Ureter (tissue), 1 donor: Measurements from ENCODE around the gene NDUFA11. TPM values are rescaled to one million over a fixed set of nuclear protein-coding genes. Genes with fewer than 3 reads are reported as not detected.
"Not testable (repeated sequence)": the region's sequence is repeated elsewhere in the genome, so short reads cannot be mapped to it uniquely, and the experiment has no call there.

Experiments used
- DNase-seq: peaks from one replicate; pipeline ENCODE4 v3.0.0-alpha.2; 2020; ENCODE audit warnings: low spot score
- total RNA-seq: library from RNA; stranded (reverse); gene quantifications from one replicate; pipeline ENCODE4 v1.2.4, GENCODE V29; 2023
- donor health status: DM: yes; HTN: yes; CAD: no.

Gene NDUFA11
- total RNA-seq, 1 donor from 2014 or later: 177 TPM

GRCh38 chr19:5857203-5858081 lies 46.1 kb downstream of the NDUFA11 start:
- DNase-seq: no peak

- not testable (repeated sequence) for DNase-seq
Observed at GRCh38 chr19:5855151-5855550, 48.4 kb downstream of the NDUFA11 start.

GRCh38 chr19:5854121-5854520 lies 49.5 kb downstream of the NDUFA11 start:
- not testable (repeated sequence) for DNase-seq

DNA sequence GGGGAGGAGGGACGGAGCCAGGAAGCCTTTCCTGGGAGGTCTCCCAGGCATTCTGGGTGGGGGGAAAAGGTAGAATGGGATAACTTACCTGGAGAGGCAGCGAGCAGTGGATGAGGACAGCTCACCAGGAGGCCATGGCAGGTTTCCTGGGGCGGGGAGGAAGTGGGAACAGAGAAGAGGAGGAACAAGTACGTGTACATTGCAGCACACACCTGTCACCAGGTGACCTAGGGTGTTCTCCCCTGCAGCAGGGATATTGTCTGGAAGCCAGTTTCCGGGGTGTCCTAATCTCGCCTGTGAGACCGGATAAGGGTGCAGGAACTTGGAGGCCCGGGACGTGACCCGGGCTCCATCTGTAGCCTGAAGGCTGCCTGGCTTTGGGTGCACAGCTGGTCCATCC lies 52.3 kb downstream of the NDUFA11 start, which contains the start of gene FUT3:
FUT3 (minus strand) TSS at position 148 of the 400 bp plus-strand sequence.
- peak; percentile 63 for DNase-seq

GRCh38 chr19:5850743-5851293 lies 52.8 kb downstream of the NDUFA11 start:
- DNase-seq: peak; percentile 60

DNA sequence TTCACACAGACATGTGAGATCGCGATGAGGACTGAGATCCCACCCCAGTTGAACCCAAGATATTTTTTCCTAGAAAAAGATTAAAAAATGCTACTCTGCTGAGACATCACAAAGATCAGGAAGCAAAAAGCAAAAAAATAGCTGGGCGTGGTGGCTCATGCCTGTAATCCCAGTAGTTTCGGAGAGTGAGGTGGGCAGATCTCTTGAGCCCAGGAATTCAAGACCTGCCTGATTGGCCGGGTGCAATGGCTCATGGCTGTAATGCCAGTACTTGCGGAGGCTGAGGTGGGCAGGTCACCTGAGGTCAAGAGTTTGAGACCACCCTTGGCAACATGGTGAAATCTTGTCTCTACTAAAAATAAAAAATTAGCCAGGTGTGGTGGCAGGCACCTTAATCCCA lies 53.4 kb downstream of the NDUFA11 start:
- DNase-seq: no peak

GRCh38 chr19:5848621-5849020 lies 55.0 kb downstream of the NDUFA11 start:
- not testable (repeated sequence) for DNase-seq

- not testable (repeated sequence) for DNase-seq
Observed at GRCh38 chr19:5847846-5848245, 55.7 kb downstream of the NDUFA11 start.

Other genes starting within 250 kb of the NDUFA11 start
- 68.4 TPM for gene MICOS13, start 223.3 kb downstream of the NDUFA11 start, total RNA-seq
- 2.8 TPM for gene HSD11B1L, start 222.8 kb downstream of the NDUFA11 start, total RNA-seq
- gene RPL36, start 213.5 kb downstream of the NDUFA11 start, total RNA-seq: 962 TPM
- gene LONP1, start 183.6 kb downstream of the NDUFA11 start, total RNA-seq: 61.3 TPM
- not detected for gene CATSPERD, start 183.2 kb downstream of the NDUFA11 start, total RNA-seq
- gene PRR22, start 119.0 kb downstream of the NDUFA11 start, total RNA-seq: 7.3 TPM
- gene DUS3L, start 112.6 kb downstream of the NDUFA11 start, total RNA-seq: 41.2 TPM
- gene NRTN, start 98.7 kb downstream of the NDUFA11 start, total RNA-seq: 1.0 TPM
- gene FUT6, start 64.1 kb downstream of the NDUFA11 start, total RNA-seq: 4.7 TPM
- 32.0 TPM for gene FUT3, start 52.3 kb downstream of the NDUFA11 start, total RNA-seq
- gene FUT5, start 33.2 kb downstream of the NDUFA11 start, total RNA-seq: not detected
- 9.6 TPM for gene VMAC, start 1.1 kb upstream of the NDUFA11 start, total RNA-seq
- gene CAPS, start 10.5 kb upstream of the NDUFA11 start, total RNA-seq: 181 TPM
- 94.3 TPM for gene RANBP3, start 74.3 kb upstream of the NDUFA11 start, total RNA-seq
- 30.3 TPM for gene RFX2, start 206.7 kb upstream of the NDUFA11 start, total RNA-seq
- not detected for gene ACSBG2, start 231.9 kb upstream of the NDUFA11 start, total RNA-seq